ENCODE measurements around the gene MDM4. TPM values are rescaled to one million over a fixed set of nuclear protein-coding genes. Genes with fewer than 3 reads are reported as not detected.

Gene MDM4
- total RNA-seq, 1 experiment from 2014 or later = 56.5 TPM

GRCh38 chr1:204476563-204476962, 39.6 kb upstream of the MDM4 start:
- no peaks in the 10 kb centered on the region for H3K9me3 Mint-ChIP-seq (ENCODE audit: unreplicated experiment)
- peaks cover 2% of the 10 kb centered on the region; the same call in 1 of the 2 replicates for H3K36me3 ChIP-seq (ENCODE audit: control insufficient read depth, insufficient read depth, low read length)
- intact Hi-C loops (cut with micrococcal nuclease; ENCODE audit: unreplicated experiment) = no loop called here
- no peak overlapping the region for H3K27ac Mint-ChIP-seq (ENCODE audit: unreplicated experiment)
- H3K4me3 ChIP-seq (ENCODE audit: low read depth, low read length) = no peak overlapping the region
- peak in 1 of 2 experiments; percentile 20 for DNase-seq
- no TSS peak for BruUV-seq (replicated peaks)
- no peaks in the 10 kb centered on the region for H3K36me3 Mint-ChIP-seq (ENCODE audit: insufficient read depth, unreplicated experiment)
- H3K4me3 Mint-ChIP-seq (ENCODE audit: unreplicated experiment) = no peak overlapping the region
- peaks cover 10% of the 10 kb centered on the region; the same call in 1 of the 2 replicates for H3K4me1 ChIP-seq
- H3K4me1 Mint-ChIP-seq (ENCODE audit: low read depth, unreplicated experiment) = peaks cover 10% of the 10 kb centered on the region
- no peaks in the 10 kb centered on the region for H3K27me3 Mint-ChIP-seq (ENCODE audit: insufficient read depth, unreplicated experiment)
- TF ChIP-seq CTCF (IDR thresholded peaks at IDR 0.05; ENCODE audit: insufficient read depth in 1 of 2, low read depth in 1 of 2, low read length in 1 of 2, severe bottlenecking in 1 of 2, unreplicated experiment in 1 of 2) = peak in 1 of 2 experiments; percentile 6
- POLR2A ChIA-PET = no interaction called here
- H3K27me3 ChIP-seq (replicated peaks; ENCODE audit: control insufficient read depth, insufficient read depth, low read length) = no peaks in the 10 kb centered on the region
- CTCF ChIA-PET = no interaction called here
- no peaks in the 10 kb centered on the region for H3K9me3 ChIP-seq

- H3K9me3 ChIP-seq = no peaks in the 10 kb centered on the region
- CTCF ChIA-PET = interaction anchor here (0.7 to 3.2 kb wide), 2 partner anchors 17 to 27 kb away, joined by 3 to 22 read pairs; partner anchors contain the start of gene PIK3C2B
- H3K4me3 Mint-ChIP-seq (ENCODE audit: unreplicated experiment) = no peak overlapping the region
- H3K27ac Mint-ChIP-seq (ENCODE audit: unreplicated experiment) = no peak overlapping the region
- no peak for DNase-seq
- H3K36me3 Mint-ChIP-seq (ENCODE audit: insufficient read depth, unreplicated experiment) = no peaks in the 10 kb centered on the region
- H3K27me3 ChIP-seq (replicated peaks; ENCODE audit: control insufficient read depth, insufficient read depth, low read length) = no peaks in the 10 kb centered on the region
- no TSS peak for BruUV-seq (replicated peaks)
- POLR2A ChIA-PET = no interaction called here
- intact Hi-C loops (cut with micrococcal nuclease; ENCODE audit: unreplicated experiment) = no loop called here
- peaks cover 16% of the 10 kb centered on the region for H3K4me1 Mint-ChIP-seq (ENCODE audit: low read depth, unreplicated experiment)
- peaks cover 2% of the 10 kb centered on the region; the same call in 1 of the 2 replicates for H3K36me3 ChIP-seq (ENCODE audit: control insufficient read depth, insufficient read depth, low read length)
- no peaks in the 10 kb centered on the region for H3K27me3 Mint-ChIP-seq (ENCODE audit: insufficient read depth, unreplicated experiment)
- no peaks in the 10 kb centered on the region for H3K9me3 Mint-ChIP-seq (ENCODE audit: unreplicated experiment)
- no peak overlapping the region for H3K4me3 ChIP-seq (ENCODE audit: low read depth, low read length)
- no peak for TF ChIP-seq CTCF (IDR thresholded peaks at IDR 0.05; ENCODE audit: insufficient read depth in 1 of 2, low read depth in 1 of 2, low read length in 1 of 2, severe bottlenecking in 1 of 2, unreplicated experiment in 1 of 2)
- peaks cover 10% of the 10 kb centered on the region; the same call in 1 of the 2 replicates for H3K4me1 ChIP-seq
These were observed 39.0 kb upstream of the MDM4 start for GRCh38 chr1:204477036-204477740.

GRCh38 chr1:204478172-204478899, 37.9 kb upstream of the MDM4 start:
- no peaks in the 10 kb centered on the region for H3K9me3 ChIP-seq
- intact Hi-C loops (cut with micrococcal nuclease; ENCODE audit: unreplicated experiment) = no loop called here

More at GRCh38 chr1:204478172-204478899, 37.9 kb upstream of the MDM4 start:
- POLR2A ChIA-PET = interaction anchor here (1.0 kb wide), 2 partner anchors 14 to 16 kb away, joined by 3 to 4 read pairs; partner anchors contain the start of gene PIK3C2B
- Histone ChIP-seq H3K27me3 (replicated peaks; ENCODE audit: control insufficient read depth, insufficient read depth, low read length) (no peaks in the 10 kb centered on the region), H3K36me3 (ENCODE audit: control insufficient read depth, insufficient read depth, low read length) (peaks cover 2% of the 10 kb centered on the region; the same call in 1 of the 2 replicates), H3K4me1 (peaks cover 10% of the 10 kb centered on the region; the same call in 1 of the 2 replicates), H3K4me3 (ENCODE audit: low read depth, low read length) (no peak overlapping the region)
- Mint-ChIP-seq H3K4me3 (ENCODE audit: unreplicated experiment) (no peak overlapping the region), H3K4me1 (ENCODE audit: low read depth, unreplicated experiment) (peaks cover 16% of the 10 kb centered on the region), H3K9me3 (ENCODE audit: unreplicated experiment) (no peaks in the 10 kb centered on the region), H3K27me3 (ENCODE audit: insufficient read depth, unreplicated experiment) (no peaks in the 10 kb centered on the region), H3K27ac (ENCODE audit: unreplicated experiment) (no peak overlapping the region), H3K36me3 (ENCODE audit: insufficient read depth, unreplicated experiment) (no peaks in the 10 kb centered on the region)
- BruUV-seq (replicated peaks) = no TSS peak
- DNase-seq = no peak
- CTCF ChIA-PET = interaction anchor here (0.9 to 3.2 kb wide), 4 partner anchors 16 to 47 kb away, joined by 3 to 22 read pairs (median 6); partner anchors contain the start of gene PIK3C2B
- no peak for TF ChIP-seq CTCF (IDR thresholded peaks at IDR 0.05; ENCODE audit: insufficient read depth in 1 of 2, low read depth in 1 of 2, low read length in 1 of 2, severe bottlenecking in 1 of 2, unreplicated experiment in 1 of 2)
